Kidney glomerular epithelial cell (primary cell): Measurements from ENCODE around the gene CELSR2.

Experiments
- DNase-seq: peaks from one replicate; lab custom pipeline; 2025; lab: John Stamatoyannopoulos, UW

Gene CELSR2

GRCh38 chr1:109252167-109252892 lies 3.0 kb downstream of the CELSR2 start:
- DNase-seq = no peak

GRCh38 chr1:109252893-109253802 lies 3.8 kb downstream of the CELSR2 start:
- DNase-seq = peak; percentile 79

GRCh38 chr1:109253803-109254620 lies 4.7 kb downstream of the CELSR2 start:
- peak; percentile 93 for DNase-seq

- peak; percentile 85 for DNase-seq
These were observed 5.3 kb downstream of the CELSR2 start for GRCh38 chr1:109254621-109255096.

GRCh38 chr1:109255097-109255651 lies 5.8 kb downstream of the CELSR2 start:
- no peak for DNase-seq

GRCh38 chr1:109255678-109256077 lies 6.3 kb downstream of the CELSR2 start:
- no peak for DNase-seq

- no peak for DNase-seq
These were observed 6.7 kb downstream of the CELSR2 start for GRCh38 chr1:109256085-109256484.

- peak; percentile 61 for DNase-seq
These were observed 7.8 kb downstream of the CELSR2 start for GRCh38 chr1:109256971-109257681.

- DNase-seq = no peak
These were observed 8.5 kb downstream of the CELSR2 start for GRCh38 chr1:109257682-109258421.

- DNase-seq = no peak
These were observed 9.4 kb downstream of the CELSR2 start for GRCh38 chr1:109258481-109259466.

- DNase-seq = no peak
These were observed 10.6 kb downstream of the CELSR2 start for GRCh38 chr1:109259674-109260557.

GRCh38 chr1:109261006-109261405 lies 11.7 kb downstream of the CELSR2 start:
- no peak for DNase-seq

GRCh38 chr1:109261578-109261977 lies 12.2 kb downstream of the CELSR2 start:
- DNase-seq = no peak

- no peak for DNase-seq
These were observed 13.1 kb downstream of the CELSR2 start for GRCh38 chr1:109262231-109263055.

- DNase-seq = no peak
These were observed 13.9 kb downstream of the CELSR2 start for GRCh38 chr1:109263234-109263596.

- DNase-seq = peak; percentile 74
These were observed 14.4 kb downstream of the CELSR2 start for GRCh38 chr1:109263597-109264378.

- DNase-seq = no peak
These were observed 15.0 kb downstream of the CELSR2 start for GRCh38 chr1:109264379-109264755.
